ENCODE measurements around the gene SMOC2.
"Not testable (repeated sequence)": the region's sequence is repeated elsewhere in the genome, so short reads cannot be mapped to it uniquely, and the experiment has no call there.

SMOC2 gene

GRCh38 chr6:168524571-168525001, 83.6 kb downstream of the SMOC2 start:
- DNase-seq, result no peak

DNA sequence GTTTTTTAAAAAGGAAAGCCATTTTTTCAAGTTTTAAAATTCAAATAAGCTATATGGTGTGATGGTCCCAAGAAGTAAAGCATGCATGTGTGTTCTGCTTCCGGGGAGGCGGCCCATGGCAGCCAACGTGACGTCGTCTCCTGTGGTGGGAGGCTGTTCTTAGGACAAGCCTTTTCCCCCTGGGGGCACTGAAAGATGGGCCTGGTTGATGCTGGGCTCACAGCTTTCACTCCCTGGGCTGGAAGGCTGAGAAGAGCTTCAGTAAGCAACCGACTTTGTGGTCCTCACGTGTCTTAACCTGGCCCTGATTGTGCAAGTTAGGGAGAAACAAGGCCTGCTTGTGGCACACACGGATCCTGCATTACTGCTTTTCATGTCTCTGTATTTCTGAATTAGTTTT, 84.1 kb downstream of the SMOC2 start:
- DNase-seq, result no peak

- no peak for DNase-seq
Observed at GRCh38 chr6:168525926-168526630, 85.1 kb downstream of the SMOC2 start.

DNA sequence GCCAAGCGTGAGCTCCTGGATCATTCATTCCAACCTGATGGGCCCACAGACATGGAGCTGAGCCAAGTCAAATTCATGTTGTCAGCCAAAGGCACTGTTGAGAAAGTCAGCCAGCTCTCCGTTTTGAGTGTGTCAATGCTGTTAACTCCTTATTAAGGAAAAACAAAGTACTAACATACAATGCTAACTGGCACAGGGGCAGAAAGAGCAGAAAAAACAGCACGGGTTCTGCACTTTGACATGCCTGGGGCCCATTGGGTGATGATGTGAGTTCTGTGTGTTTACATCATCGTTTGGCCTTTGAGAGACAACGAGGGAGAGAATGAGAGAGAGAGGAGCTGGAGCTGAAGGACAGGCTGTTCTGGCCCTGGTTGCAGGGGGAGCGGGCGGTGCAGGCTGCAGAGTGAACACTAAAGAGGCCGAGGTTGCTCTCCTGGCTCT, 85.9 kb downstream of the SMOC2 start:
- DNase-seq, result no peak

DNA sequence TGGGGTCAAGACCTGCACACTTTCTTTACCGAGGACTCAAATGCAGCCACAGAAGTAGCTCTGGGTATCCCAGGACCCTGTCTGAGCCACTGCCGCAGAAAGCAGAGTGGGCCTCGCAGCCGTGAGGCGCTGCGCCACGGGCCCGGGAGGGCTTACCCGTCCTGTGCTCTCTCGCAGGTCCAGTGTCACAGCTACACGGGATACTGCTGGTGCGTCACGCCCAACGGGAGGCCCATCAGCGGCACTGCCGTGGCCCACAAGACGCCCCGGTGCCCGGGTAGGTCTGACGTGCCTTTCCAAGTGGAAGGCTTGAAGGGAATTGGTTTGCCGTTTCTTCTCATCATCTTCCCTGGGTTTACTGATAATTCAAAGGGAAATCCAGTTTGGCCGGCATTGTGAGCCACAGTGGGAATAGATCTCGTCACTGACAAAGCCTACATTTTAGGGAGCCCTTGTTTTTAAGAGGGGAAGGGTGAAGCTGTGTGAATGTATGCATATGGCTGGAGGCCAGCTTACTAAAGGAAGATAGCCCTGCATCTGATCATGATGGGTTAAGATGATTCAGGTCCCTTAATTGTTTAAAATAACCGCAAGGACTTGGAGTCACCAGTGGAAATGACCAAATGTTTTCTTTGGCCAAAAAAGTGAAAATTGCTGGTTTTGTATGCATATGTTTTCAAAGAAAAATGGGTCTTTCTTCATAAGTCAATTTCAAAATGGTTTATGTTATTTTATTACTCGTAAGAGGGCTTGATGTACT, 86.6 kb downstream of the SMOC2 start:
- no peak for DNase-seq

DNA sequence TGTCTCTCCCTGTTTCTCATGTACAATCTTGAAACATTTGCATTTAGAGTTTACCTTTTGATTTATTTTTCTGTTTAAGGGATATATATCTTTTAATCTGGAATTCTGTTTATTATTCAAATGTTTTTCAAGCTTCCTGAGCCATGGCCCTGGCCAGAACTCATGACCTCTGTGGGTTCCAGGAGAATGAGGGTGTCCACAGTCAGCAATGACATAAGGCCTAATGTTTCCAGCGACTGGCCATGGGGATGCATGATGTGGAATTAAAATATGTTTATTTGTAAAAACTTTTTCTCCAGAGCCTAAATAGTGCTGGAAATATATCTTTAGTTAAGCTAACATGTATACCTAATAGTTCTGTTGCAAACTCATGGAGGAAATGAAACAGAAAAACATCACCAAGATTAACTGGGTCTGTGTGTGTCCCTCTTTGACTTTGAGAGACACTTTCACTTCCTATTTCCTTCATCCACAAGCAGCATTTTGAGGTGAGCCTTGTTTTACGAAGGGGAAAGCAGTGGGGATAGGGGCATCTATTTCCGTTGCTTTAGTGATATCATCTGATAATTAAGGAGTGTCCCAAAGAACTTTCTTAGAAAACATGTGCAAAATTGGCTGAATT, 87.6 kb downstream of the SMOC2 start:
- no peak for DNase-seq

GRCh38 chr6:168529214-168529613, 88.2 kb downstream of the SMOC2 start:
- DNase-seq, result no peak

DNA sequence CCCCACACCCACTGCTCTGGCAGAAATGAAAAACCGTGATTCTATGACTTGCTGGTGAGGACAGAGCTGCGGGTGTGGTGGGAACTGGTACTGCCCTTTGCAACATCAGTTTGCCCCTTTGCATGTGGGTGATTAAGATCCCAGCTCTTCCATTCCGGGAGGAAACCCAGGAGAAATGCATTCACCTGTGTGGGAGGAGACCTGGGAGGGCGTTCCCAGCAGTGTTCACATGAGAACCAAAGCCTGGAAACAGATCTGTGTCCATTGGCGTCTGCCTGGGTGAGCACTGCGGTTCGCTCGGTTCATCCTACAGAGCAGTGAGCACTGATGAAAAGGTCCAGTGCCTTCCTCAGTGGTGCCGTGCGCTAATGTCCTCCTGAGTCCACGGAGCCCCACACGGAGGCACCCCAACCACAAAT, 89.7 kb downstream of the SMOC2 start:
- DNase-seq, result no peak

- DNase-seq, result no peak
Observed at GRCh38 chr6:168532070-168532469, 91.1 kb downstream of the SMOC2 start.

DNA sequence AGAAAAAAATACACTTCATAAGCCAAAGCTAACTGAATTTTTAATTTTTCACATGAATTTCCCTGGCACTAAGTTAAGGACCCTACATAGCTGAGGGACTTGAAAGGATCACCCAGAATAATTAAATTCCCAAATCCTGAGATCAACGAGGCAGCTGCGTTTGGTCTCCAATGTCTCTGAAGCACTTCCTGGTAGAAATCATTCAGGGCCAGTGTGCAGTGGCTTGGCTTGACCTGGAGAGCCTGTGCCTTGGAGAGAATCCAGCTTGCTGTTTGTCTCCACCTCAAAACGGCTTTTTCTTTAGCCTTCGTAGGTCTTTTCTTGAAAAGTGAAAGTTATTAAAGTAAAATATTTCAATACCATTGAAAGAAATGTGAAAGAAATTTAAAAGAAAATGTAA, 92.4 kb downstream of the SMOC2 start:
- no peak for DNase-seq

GRCh38 chr6:168534265-168534664, 93.3 kb downstream of the SMOC2 start:
- DNase-seq, result no peak

GRCh38 chr6:168535711-168536110, 94.7 kb downstream of the SMOC2 start:
- DNase-seq, result no peak

GRCh38 chr6:168536196-168536595, 95.2 kb downstream of the SMOC2 start:
- no peak for DNase-seq

DNA sequence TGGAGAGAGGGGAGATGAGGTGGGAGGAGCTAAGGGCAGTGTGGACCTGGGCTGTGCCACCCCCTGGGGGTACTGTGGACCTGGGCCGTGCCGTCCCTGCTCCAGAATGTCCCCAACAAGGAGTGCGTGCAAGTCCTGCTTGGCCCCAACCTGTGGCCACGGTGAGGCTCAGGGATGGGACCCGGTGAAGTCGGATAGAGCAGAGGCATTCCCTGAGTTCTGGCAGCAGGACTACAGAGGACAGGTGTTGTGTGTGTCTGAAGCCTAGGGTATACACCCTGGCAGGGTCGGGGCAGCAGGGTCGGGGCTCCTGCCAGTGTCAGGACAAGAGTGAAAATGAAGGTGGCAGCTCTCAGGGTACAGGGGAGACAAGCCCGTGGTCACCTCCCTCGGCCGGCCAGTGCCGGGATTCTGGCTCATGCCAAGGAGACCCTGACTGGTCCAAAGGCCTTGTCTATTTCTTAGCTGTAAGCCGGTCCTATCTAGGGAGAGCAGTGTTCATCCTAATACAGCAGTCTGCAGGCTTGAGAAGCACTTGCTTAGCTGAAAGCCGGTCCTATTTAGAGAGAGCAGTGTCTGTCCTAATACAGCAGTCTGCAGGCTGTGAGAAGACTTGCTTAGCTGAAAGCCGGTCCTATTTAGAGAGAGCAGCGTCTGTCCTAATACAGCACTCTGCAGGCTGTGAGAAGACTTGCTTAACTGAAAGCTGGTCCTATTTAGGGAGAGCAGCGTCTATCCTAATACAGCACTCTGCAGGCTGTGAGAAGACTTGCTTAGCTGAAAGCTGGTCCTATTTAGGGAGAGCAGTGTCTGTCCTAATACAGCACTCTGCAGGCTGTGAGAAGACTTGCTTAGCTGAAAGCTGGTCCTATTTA, 95.9 kb downstream of the SMOC2 start:
- no peak for DNase-seq

- DNase-seq, result no peak
Observed at GRCh38 chr6:168537540-168537884, 96.5 kb downstream of the SMOC2 start.

- not testable (repeated sequence) for DNase-seq
Observed at GRCh38 chr6:168538188-168538891, 97.4 kb downstream of the SMOC2 start.

DNA sequence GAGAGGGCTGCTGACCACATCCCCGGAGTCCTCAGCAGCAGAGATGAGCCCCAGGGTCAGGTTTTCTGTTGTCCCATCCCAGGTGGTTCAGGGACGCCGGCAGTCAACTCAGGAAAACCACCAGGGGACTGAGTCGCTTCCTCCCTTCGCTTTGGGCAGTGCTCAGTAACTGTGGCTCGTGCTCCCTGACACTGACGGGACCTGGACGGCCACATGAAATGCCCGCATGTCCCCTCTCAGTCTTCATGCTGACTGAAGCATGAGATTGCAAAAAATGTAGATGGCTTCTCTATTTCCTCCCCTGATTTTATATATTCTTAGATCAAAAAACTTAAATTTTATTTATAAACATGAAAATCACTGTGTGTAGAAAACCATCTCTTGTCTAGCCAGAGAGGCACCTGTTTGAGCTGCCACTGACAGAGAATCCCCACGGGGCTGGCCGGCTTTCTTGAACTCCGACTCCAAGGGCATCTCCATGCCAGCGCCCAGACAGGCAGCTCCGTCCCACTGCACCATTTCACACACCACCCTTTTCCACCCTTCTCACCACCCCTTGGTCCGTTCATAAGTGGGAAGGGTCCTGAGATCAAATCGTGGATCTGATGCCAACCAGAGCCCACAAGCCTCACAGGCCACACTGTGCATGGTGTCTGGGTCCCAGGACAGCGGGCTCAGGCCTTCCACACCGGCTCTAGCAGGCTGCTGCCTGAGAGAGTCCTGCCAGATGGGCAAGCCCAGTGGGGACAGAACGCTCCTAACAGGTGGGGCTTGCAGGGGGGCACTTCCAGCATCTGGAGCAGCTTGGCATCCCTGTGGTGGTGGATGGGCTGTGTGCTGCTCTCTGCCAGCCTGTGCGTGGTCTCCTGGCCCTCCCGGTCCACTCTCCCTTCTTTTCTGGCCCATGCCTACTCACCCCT, 98.2 kb downstream of the SMOC2 start:
- DNase-seq, result no peak

- DNase-seq, result no peak
Observed at GRCh38 chr6:168540713-168541291, 99.8 kb downstream of the SMOC2 start.

- DNase-seq, result no peak
Observed at GRCh38 chr6:168541307-168541706, 100.3 kb downstream of the SMOC2 start.

- DNase-seq, result no peak
Observed at GRCh38 chr6:168542301-168542700, 101.3 kb downstream of the SMOC2 start.

- DNase-seq, result no peak
Observed at GRCh38 chr6:168545428-168545827, 104.4 kb downstream of the SMOC2 start.
